ENCODE measurements around the gene RHOH.

GRCh38 chr4:40176602-40177001 lies 20.2 kb upstream of the RHOH start:
- TF ChIP-seq GATA2 (IDR thresholded peaks at IDR 0.05; ENCODE audit: low read depth, low read length), result no peak
- TF ChIP-seq GATA3 (IDR thresholded peaks at IDR 0.05; ENCODE audit: low read depth, low read length), result no peak
